Measurements from ENCODE around the gene RPS24. TPM values are rescaled to one million over a fixed set of nuclear protein-coding genes. Genes with fewer than 3 reads are reported as not detected.

RPS24 gene
- total and polyA plus RNA-seq, 2 of the 13 experiments (the other 11 are each of a cell fraction or from before 2014, with no cell fraction given): 2,690 to 3,319 TPM

DNA sequence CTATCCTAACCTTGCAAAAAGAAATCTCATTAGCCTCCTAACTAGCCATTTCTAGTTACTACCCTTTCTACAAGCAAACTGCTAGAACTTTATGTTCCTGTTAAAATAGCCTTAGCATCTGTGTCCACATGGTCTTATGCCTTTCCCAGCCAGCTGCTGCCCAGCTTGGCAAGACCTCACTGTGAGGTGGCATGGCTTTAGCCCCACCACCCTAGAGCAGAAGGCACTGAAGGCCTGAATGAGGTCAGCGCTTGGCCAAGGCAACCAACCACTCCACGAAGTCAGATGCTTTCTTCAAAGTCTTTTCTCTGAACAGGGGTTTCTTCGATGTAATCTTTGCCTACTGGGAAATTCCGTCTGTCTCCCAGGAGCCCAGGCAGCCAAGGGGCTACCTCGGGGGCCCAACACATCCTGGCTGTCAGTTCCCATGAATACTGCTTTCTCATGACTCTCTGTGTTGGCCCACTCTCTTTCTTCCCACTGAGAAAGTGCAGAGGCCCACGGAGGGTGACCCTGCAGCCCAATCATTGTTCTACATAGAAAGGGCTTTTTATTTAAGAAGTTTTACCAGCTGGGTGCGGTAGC lies 45.9 kb upstream of the RPS24 start (continued):
- no peak for TF ChIP-seq SMAD9 (CRISPR knock-in tag; IDR thresholded peaks at IDR 0.05)
- no peak for TF ChIP-seq ARNTL (CRISPR knock-in tag; IDR thresholded peaks at IDR 0.05)
- no peak for TF ChIP-seq HOXA9 (CRISPR knock-in tag; IDR thresholded peaks at IDR 0.05; ENCODE audit: borderline replicate concordance)
- no peak for TF ChIP-seq TEAD2 (CRISPR knock-in tag; IDR thresholded peaks at IDR 0.05)
- no peak for TF ChIP-seq THAP8 (CRISPR knock-in tag; IDR thresholded peaks at IDR 0.05; ENCODE audit: borderline replicate concordance)

- H3K9ac ChIP-seq (ENCODE audit: insufficient read depth, low read depth, low read length): peak overlapping the region; percentile 26
- H3K27me3 ChIP-seq (ENCODE audit: control insufficient read depth in 1 of 2, insufficient read depth in 2 of 2, low read length in 2 of 2): no peaks in the 10 kb centered on the region
- 42% methylated on average over 6 of the region's 11 CpGs for WGBS (ENCODE audit: low lambda C conversion rate)
- peak; percentile 89 for FAIRE-seq
- ChIA-PET CTCF (ENCODE audit: low intra/inter-chr PET ratio, low total read pairs) (no interaction called here), POLR2A (interaction anchor here (0.6 to 1.7 kb wide), 9 partner anchors 11 to 142 kb away, joined by 3 to 10 read pairs (median 5); partner anchors contain the start of genes DLG5 and POLR3A)
- no peaks in the 10 kb centered on the region for H3K79me2 ChIP-seq (ENCODE audit: insufficient read depth, low read length)
- BruUV-seq (replicated peaks): no TSS peak
- peak overlapping the region in 1 of 3 experiments; percentile 17; a peak in 1 of 6 replicates for H3K4me3 ChIP-seq (replicated peaks in 1 of 3; ENCODE audit: insufficient read depth in 1 of 3, low read depth in 2 of 3, low read length in 3 of 3)
- intact Hi-C loops (cut with micrococcal nuclease; ENCODE audit: unreplicated experiment) (loop anchor here (1.0 kb wide), 3 partner anchors 40 to 143 kb away; partner anchors contain the start of gene POLR3A), in situ Hi-C loops (cut with HindIII; ENCODE audit: extremely low pct_ligation_motif_present, low pct_unique_long_range_greater_than_20kb) (no loop called here)
- no peaks in the 10 kb centered on the region for H4K20me1 ChIP-seq (ENCODE audit: insufficient read depth, low read length)
- peak; percentile 94 for DNase-seq (ENCODE audit: low spot score)
- peaks cover 24% of the 10 kb centered on the region for H3K4me1 ChIP-seq (ENCODE audit: insufficient read depth, low read length)
- H3K4me2 ChIP-seq (ENCODE audit: low read depth, low read length): peak overlapping the region; percentile 54
- peaks cover 28 to 84% of the 10 kb centered on the region in 2 experiments for H3K36me3 ChIP-seq (replicated peaks in 1 of 2; ENCODE audit: control insufficient read depth in 1 of 2, insufficient read depth in 2 of 2, low read length in 2 of 2)
- H3K9me3 ChIP-seq (ENCODE audit: low read length): no peaks in the 10 kb centered on the region
- H2AFZ ChIP-seq (ENCODE audit: low read length): no peak overlapping the region
- peak; percentile 99 for ATAC-seq
- H3K27ac ChIP-seq (ENCODE audit: extremely low read length, insufficient read depth, low read length): peak overlapping the region; percentile 77
- no peak for TF ChIP-seq CBX5 (CRISPR knock-in tag; IDR thresholded peaks at IDR 0.05; ENCODE audit: borderline replicate concordance)
- TF ChIP-seq, protein P1, sequence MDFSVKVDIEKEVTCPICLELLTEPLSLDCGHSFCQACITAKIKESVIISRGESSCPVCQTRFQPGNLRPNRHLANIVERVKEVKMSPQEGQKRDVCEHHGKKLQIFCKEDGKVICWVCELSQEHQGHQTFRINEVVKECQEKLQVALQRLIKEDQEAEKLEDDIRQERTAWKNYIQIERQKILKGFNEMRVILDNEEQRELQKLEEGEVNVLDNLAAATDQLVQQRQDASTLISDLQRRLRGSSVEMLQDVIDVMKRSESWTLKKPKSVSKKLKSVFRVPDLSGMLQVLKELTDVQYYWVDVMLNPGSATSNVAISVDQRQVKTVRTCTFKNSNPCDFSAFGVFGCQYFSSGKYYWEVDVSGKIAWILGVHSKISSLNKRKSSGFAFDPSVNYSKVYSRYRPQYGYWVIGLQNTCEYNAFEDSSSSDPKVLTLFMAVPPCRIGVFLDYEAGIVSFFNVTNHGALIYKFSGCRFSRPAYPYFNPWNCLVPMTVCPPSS (IDR thresholded peaks at IDR 0.05): no peak
- TF ChIP-seq, protein P2, sequence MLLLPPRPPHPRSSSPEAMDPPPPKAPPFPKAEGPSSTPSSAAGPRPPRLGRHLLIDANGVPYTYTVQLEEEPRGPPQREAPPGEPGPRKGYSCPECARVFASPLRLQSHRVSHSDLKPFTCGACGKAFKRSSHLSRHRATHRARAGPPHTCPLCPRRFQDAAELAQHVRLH (CRISPR knock-in tag; IDR thresholded peaks at IDR 0.05; ENCODE audit: borderline replicate concordance, low read depth): peak; percentile 54; the same call in 1 of the 2 replicates
- TF ChIP-seq ZNF678 (CRISPR knock-in tag; IDR thresholded peaks at IDR 0.05): no peak
- no peak for TF ChIP-seq CENPT (CRISPR knock-in tag; IDR thresholded peaks at IDR 0.05; ENCODE audit: low read depth)
- no peak for TF ChIP-seq NFIC (IDR thresholded peaks at IDR 0.05; ENCODE audit: low read length)
- TF ChIP-seq JDP2 (CRISPR knock-in tag; IDR thresholded peaks at IDR 0.05; ENCODE audit: borderline replicate concordance): no peak
- no peak for TF ChIP-seq ZNF558 (CRISPR knock-in tag; IDR thresholded peaks at IDR 0.05; ENCODE audit: borderline replicate concordance)
- TF ChIP-seq TBL1XR1 (IDR thresholded peaks at IDR 0.05; ENCODE audit: borderline replicate concordance, low read length, partially characterized antibody): no peak
- TF ChIP-seq FOSL2 (CRISPR knock-in tag; IDR thresholded peaks at IDR 0.05): peak; percentile 89
- no peak for TF ChIP-seq KLF13 (CRISPR knock-in tag; IDR thresholded peaks at IDR 0.05)
- TF ChIP-seq, protein P3, sequence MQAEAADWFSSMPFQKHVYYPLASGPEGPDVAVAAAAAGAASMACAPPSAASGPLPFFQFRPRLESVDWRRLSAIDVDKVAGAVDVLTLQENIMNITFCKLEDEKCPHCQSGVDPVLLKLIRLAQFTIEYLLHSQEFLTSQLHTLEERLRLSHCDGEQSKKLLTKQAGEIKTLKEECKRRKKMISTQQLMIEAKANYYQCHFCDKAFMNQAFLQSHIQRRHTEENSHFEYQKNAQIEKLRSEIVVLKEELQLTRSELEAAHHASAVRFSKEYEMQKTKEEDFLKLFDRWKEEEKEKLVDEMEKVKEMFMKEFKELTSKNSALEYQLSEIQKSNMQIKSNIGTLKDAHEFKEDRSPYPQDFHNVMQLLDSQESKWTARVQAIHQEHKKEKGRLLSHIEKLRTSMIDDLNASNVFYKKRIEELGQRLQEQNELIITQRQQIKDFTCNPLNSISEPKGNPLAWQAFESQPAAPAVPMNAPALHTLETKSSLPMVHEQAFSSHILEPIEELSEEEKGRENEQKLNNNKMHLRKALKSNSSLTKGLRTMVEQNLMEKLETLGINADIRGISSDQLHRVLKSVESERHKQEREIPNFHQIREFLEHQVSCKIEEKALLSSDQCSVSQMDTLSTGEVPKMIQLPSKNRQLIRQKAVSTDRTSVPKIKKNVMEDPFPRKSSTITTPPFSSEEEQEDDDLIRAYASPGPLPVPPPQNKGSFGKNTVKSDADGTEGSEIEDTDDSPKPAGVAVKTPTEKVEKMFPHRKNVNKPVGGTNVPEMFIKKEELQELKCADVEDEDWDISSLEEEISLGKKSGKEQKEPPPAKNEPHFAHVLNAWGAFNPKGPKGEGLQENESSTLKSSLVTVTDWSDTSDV (CRISPR knock-in tag; IDR thresholded peaks at IDR 0.05): no peak
These were observed 44.5 kb upstream of the RPS24 start for GRCh38 chr10:77989081-77989724.

All from HepG2 (cell line).